SK-N-SH treated with all-trans-retinoic acid at 6 μM for 48 hours (cell line): Measurements from ENCODE around the gene IFIT3.

ENCODE experiments used
- ATAC-seq: fragments of 200-7000 bp; cut with Tn5 transposase; 3 replicates; pipeline ENCODE4 v1.9.1; 2020; ENCODE audit warnings: mild to moderate bottlenecking, moderate library complexity
- BACH2 ChIP-seq: fragments of 250-450 bp; sonication (Bioruptor Pico); IDR thresholded peaks from 2 replicates; pipeline ENCODE4 v1.9.0; 2021; ENCODE audit warnings: mild to moderate bottlenecking, borderline replicate concordance
- CSDC2 ChIP-seq: fragments of 250-450 bp; sonication (Bioruptor Pico); IDR thresholded peaks from 2 replicates; pipeline ENCODE4 v1.5.0; 2020; ENCODE audit warnings: mild to moderate bottlenecking, moderate library complexity
- CSRNP3 ChIP-seq: fragments of 250-450 bp; sonication (Bioruptor Pico); IDR thresholded peaks from 2 replicates; pipeline ENCODE4 v1.5.1; 2021; ENCODE audit warnings: mild to moderate bottlenecking, moderate library complexity
- ESRRG ChIP-seq: fragments of 250-450 bp; sonication (Bioruptor Pico); IDR thresholded peaks from 2 replicates; pipeline ENCODE4 v1.6.1; 2021; ENCODE audit warnings: mild to moderate bottlenecking
- GLIS3 ChIP-seq: fragments of 250-450 bp; sonication (Bioruptor Pico); IDR thresholded peaks from 2 replicates; pipeline ENCODE4 v1.5.0; 2020; ENCODE audit warnings: mild to moderate bottlenecking, moderate library complexity
- ISL1 ChIP-seq: fragments of 250-450 bp; sonication (Bioruptor Pico); IDR thresholded peaks from 2 replicates; pipeline ENCODE4 v2.1.2; 2022; ENCODE audit warnings: mild to moderate bottlenecking, moderate library complexity
- OSR1 ChIP-seq: fragments of 250-450 bp; sonication (Bioruptor Pico); IDR thresholded peaks from 2 replicates; pipeline ENCODE4 v1.8.0; 2022; ENCODE audit warnings: moderate library complexity, mild to moderate bottlenecking, inconsistent platforms
- POU6F1 ChIP-seq: fragments of 250-450 bp; sonication (Bioruptor Pico); IDR thresholded peaks from 2 replicates; pipeline ENCODE4 v1.8.0; 2021; ENCODE audit warnings: low read depth, mild to moderate bottlenecking, moderate library complexity, borderline replicate concordance
- RARB ChIP-seq: fragments of 250-450 bp; sonication (Bioruptor Pico); IDR thresholded peaks from 2 replicates; pipeline ENCODE4 v1.8.0; 2021; ENCODE audit warnings: mild to moderate bottlenecking, moderate library complexity
- SNAI2 ChIP-seq: fragments of 250-450 bp; sonication (Bioruptor Pico); IDR thresholded peaks from 2 replicates; pipeline ENCODE4 v1.5.0; 2020; ENCODE audit warnings: mild to moderate bottlenecking, moderate library complexity
- TCF4 ChIP-seq: fragments of 250-450 bp; sonication (Bioruptor Pico); IDR thresholded peaks from 2 replicates; pipeline ENCODE4 v1.8.0; 2021; ENCODE audit warnings: mild to moderate bottlenecking, moderate library complexity, borderline replicate concordance
- TOX ChIP-seq: fragments of 250-450 bp; sonication (Bioruptor Pico); IDR thresholded peaks from 2 replicates; pipeline ENCODE4 v1.8.0; 2021; ENCODE audit warnings: mild to moderate bottlenecking, moderate library complexity, borderline replicate concordance
- ZC3H10 ChIP-seq: fragments of 250-450 bp; sonication (Bioruptor Pico); IDR thresholded peaks from 2 replicates; pipeline ENCODE4 v1.5.1; 2021; ENCODE audit warnings: mild to moderate bottlenecking, moderate library complexity
- ZFP3 ChIP-seq: fragments of 250-450 bp; sonication (Bioruptor Pico); IDR thresholded peaks from 2 replicates; pipeline ENCODE4 v1.5.0; 2020; ENCODE audit warnings: mild to moderate bottlenecking, moderate library complexity
- ZNF8 ChIP-seq: fragments of 450-650 bp; formaldehyde crosslinking; IDR thresholded peaks from 2 replicates; pipeline ENCODE4 v1.5.0; 2020; ENCODE audit warnings: mild to moderate bottlenecking, moderate library complexity
- TF ChIP-seq, protein P1 (sequence below): fragments of 250-450 bp; sonication (Bioruptor Pico); IDR thresholded peaks from 2 replicates; pipeline ENCODE4 v1.5.1; 2020; ENCODE audit warnings: low read depth, mild to moderate bottlenecking, moderate library complexity

Gene IFIT3

DNA sequence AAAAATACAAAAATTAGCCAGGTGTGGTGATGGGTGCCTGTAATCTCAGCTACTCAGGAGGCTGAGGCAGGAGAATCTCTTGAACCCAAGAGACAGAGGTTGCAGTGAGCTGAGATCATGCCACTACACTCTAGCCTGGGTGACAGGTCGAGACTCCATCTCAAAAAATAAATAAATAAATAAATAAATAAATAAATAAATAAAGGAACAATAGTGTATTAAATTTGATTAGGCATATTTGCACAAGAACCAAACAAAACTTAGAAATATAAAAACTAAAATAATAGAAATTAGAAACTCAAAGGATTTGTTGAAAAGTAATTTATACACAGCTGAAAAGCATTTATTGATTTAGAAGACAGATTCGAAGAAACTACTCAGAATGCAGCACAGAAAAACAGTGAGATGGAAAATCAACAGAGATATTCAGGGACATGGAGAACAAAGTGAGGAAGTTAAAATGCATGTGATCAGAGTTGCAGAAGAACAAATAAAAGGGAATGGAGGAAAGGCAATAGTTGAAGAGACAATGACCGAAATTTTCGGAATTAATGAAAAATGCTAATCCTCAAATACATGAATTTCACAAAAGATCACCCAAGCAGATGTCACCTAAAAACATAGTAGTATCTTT lies 17.7 kb downstream of the IFIT3 start (continued):
- TF ChIP-seq TCF4 (CRISPR knock-in tag) = no peak

DNA sequence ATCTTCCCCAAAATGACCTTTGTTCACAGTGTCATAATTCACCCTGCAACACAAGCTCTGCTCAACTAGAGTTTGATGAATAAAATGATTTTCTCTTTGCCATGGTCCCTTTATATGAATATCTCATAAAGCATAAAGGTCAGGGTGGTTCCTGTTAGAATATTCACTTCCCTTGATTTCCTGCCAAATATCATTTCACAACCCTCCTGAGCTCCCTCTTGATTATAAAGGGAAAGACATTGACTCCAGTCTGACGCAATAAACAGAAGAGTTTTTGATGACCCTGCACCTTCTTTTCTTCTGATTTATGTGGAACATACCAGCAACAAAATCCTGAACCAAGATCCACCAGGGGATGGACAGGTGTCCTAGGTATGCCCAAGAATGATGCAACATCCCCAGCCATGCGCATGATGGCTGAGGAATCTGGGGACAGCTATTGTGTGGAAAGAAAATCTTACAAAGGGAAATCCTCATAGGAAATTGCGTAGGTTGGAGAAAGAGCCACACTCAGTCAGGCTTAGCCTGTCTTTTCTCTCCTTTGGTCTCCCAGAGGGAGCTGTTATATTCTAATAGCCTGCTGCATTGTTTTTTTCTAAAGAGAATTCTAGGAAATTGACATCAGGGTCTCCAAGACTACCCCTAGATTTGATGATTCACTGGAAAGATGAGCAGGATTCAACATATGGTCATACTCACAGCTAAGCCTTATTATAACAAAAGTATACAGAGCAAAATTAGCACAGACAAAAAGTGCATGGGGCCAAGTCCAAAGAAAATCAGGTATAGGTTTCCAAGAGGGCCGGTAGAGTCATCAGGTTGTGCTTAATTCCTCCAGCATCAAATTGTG lies 18.8 kb downstream of the IFIT3 start:
- ATAC-seq = no peak
- no peak for TF ChIP-seq ESRRG (CRISPR knock-in tag)
- no peak for TF ChIP-seq GLIS3 (CRISPR knock-in tag)
- TF ChIP-seq TCF4 (CRISPR knock-in tag) = no peak

DNA sequence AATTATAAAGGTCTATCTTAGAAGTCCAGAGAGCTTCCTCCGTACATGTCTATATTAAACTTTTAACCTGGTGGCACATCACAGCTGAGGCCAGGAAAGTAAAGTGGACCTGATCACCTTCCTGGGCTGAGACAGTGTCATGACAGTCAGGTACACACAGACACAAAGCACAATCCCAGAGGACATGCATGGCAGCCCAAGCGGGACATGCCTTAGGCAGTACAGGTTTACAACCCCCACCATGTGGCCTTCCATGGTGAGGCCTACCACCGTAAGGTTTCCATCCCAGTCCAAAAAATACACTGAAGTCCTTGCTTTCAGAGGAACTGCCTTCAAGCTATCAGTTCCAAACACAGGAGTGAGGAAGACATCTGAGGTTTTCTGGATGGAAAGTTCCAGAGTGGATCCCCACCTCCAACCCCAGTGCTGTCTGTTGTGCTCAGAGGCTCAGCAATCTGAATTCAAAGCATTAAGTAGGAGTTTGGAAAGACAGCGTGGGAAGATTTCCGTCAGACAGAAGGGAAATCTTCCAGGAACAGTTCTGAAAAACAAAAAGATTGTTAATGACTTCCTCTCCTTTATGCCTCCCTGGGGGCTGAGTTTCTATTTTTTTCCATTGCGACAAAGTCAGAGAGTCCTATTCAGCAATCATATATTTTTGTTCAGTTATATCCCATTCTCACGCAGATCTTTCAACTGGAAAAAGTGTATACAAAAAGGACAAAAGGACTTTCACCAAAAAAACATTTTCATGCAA lies 20.1 kb downstream of the IFIT3 start:
- ATAC-seq = no peak

GRCh38 chr10:89348481-89348880 lies 20.7 kb downstream of the IFIT3 start:
- TF ChIP-seq ISL1 = no peak
- no peak for TF ChIP-seq BACH2 (CRISPR knock-in tag)
- no peak for TF ChIP-seq TCF4 (CRISPR knock-in tag)
- TF ChIP-seq, protein P1, sequence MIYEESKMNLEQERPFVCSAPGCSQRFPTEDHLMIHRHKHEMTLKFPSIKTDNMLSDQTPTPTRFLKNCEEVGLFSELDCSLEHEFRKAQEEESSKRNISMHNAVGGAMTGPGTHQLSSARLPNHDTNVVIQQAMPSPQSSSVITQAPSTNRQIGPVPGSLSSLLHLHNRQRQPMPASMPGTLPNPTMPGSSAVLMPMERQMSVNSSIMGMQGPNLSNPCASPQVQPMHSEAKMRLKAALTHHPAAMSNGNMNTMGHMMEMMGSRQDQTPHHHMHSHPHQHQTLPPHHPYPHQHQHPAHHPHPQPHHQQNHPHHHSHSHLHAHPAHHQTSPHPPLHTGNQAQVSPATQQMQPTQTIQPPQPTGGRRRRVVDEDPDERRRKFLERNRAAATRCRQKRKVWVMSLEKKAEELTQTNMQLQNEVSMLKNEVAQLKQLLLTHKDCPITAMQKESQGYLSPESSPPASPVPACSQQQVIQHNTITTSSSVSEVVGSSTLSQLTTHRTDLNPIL (CRISPR knock-in tag) = no peak
- no peak for ATAC-seq

More for the DNA sequence above, 20.1 kb downstream of the IFIT3 start:
- TF ChIP-seq ESRRG (CRISPR knock-in tag) = no peak
- TF ChIP-seq ZC3H10 = no peak
- TF ChIP-seq ZFP3 = no peak
- TF ChIP-seq ISL1 = no peak
- no peak for TF ChIP-seq TCF4 (CRISPR knock-in tag)
- TF ChIP-seq, all 23 proteins: peak for 0

DNA sequence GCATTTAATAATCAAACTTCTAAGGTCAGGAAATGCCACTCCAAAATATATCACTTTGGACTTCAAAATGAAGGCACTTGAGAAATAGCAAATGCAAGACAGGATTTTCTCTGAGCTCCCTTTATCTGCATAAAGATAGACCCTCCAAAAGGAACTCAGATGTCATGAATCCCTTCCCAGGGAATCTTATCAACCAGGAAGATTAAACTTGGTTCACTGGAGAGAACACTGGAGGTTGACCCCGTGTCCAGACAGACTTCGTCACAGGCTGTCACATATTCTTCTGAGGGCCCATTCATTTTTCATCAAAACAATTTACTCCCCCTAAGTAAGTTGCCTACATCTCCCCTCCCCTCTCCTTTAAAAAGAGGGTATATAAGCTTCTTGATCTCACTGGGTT lies 21.2 kb downstream of the IFIT3 start:
- no peak for ATAC-seq
- TF ChIP-seq TCF4 (CRISPR knock-in tag) (no peak), ZC3H10 (no peak), OSR1 (CRISPR knock-in tag) (no peak), SNAI2 (CRISPR knock-in tag) (no peak), CSRNP3 (CRISPR knock-in tag) (no peak), GLIS3 (CRISPR knock-in tag) (no peak), ISL1 (no peak), CSDC2 (CRISPR knock-in tag) (no peak)
- TF ChIP-seq, all 23 proteins: peak for 0

GRCh38 chr10:89350631-89351315 lies 23.0 kb downstream of the IFIT3 start:
- peak; percentile 17; the same call in 2 of the 3 replicates for ATAC-seq

- peak; percentile 66 for ATAC-seq
Observed at GRCh38 chr10:89351412-89351779, 23.6 kb downstream of the IFIT3 start.

GRCh38 chr10:89351780-89352597 lies 24.2 kb downstream of the IFIT3 start:
- TF ChIP-seq CSDC2 (CRISPR knock-in tag) (no peak), ZNF8 (no peak), CSRNP3 (CRISPR knock-in tag) (no peak), SNAI2 (CRISPR knock-in tag) (no peak), POU6F1 (CRISPR knock-in tag) (no peak)
- TF ChIP-seq, all 23 proteins: peak for 0
- ATAC-seq = peak; percentile 90

More at GRCh38 chr10:89351412-89351779, 23.6 kb downstream of the IFIT3 start:
- TF ChIP-seq TOX (CRISPR knock-in tag) (no peak), RARB (CRISPR knock-in tag) (no peak)
